SH-SY5Y (cell line): ENCODE results near the gene SLC20A1.

ENCODE experiments used
- GATA2 ChIP-seq: IDR thresholded peaks from 2 replicates; pipeline ENCODE4 v1.6.1; 2011; ENCODE audit warnings: mild to moderate bottlenecking, low read depth, low read length
- GATA3 ChIP-seq: IDR thresholded peaks from 2 replicates; pipeline ENCODE4 v1.6.1; 2011; ENCODE audit warnings: low read depth, mild to moderate bottlenecking, low read length, moderate library complexity

GRCh38 chr2:112712903-112713584 lies 67.3 kb downstream of the SLC20A1 start:
- no peak for TF ChIP-seq GATA3
- no peak for TF ChIP-seq GATA2
